GM18867 (cell line): ENCODE measurements around the gene CCDC17.
"Not testable (repeated sequence)": the region's sequence is repeated elsewhere in the genome, so short reads cannot be mapped to it uniquely, and the experiment has no call there.

Experiments
- ATAC-seq: cut with Tn5 transposase; IDR thresholded peaks from one replicate; pipeline ENCODE4 v1.9.1; 2021; ENCODE audit warnings: mild to moderate bottlenecking, moderate library complexity; ENCODE audit not compliant: unreplicated experiment

CCDC17 gene

GRCh38 chr1:45622524-45623394 is 1.1 kb downstream of the CCDC17 start:
- ATAC-seq, result no peak

- ATAC-seq, result no peak
Observed at GRCh38 chr1:45621895-45622523, 1.8 kb downstream of the CCDC17 start.

GRCh38 chr1:45621501-45621836 is 2.4 kb downstream of the CCDC17 start:
- ATAC-seq, result no peak

- ATAC-seq, result no peak
Observed at GRCh38 chr1:45620588-45621500, 3.0 kb downstream of the CCDC17 start.

- no peak for ATAC-seq
Observed at GRCh38 chr1:45619149-45619921, 4.5 kb downstream of the CCDC17 start.

GRCh38 chr1:45617618-45618017 is 6.2 kb downstream of the CCDC17 start:
- no peak for ATAC-seq

- no peak for ATAC-seq
Observed at GRCh38 chr1:45615885-45616284, 8.0 kb downstream of the CCDC17 start.

GRCh38 chr1:45612941-45613579 is 10.8 kb downstream of the CCDC17 start:
- ATAC-seq, result no peak

- no peak for ATAC-seq
Observed at GRCh38 chr1:45610589-45611226, 13.1 kb downstream of the CCDC17 start.

- no peak for ATAC-seq
Observed at GRCh38 chr1:45608175-45609156, 15.4 kb downstream of the CCDC17 start.

GRCh38 chr1:45607404-45608074 is 16.3 kb downstream of the CCDC17 start:
- no peak for ATAC-seq

- ATAC-seq, result no peak
Observed at GRCh38 chr1:45604239-45604638, 19.6 kb downstream of the CCDC17 start.

- ATAC-seq, result not testable (repeated sequence)
Observed at GRCh38 chr1:45596765-45597164, 27.1 kb downstream of the CCDC17 start.

- no peak for ATAC-seq
Observed at GRCh38 chr1:45594412-45594811, 29.4 kb downstream of the CCDC17 start.

GRCh38 chr1:45589861-45590260 is 34.0 kb downstream of the CCDC17 start:
- ATAC-seq, result no peak

GRCh38 chr1:45586769-45587168 is 37.1 kb downstream of the CCDC17 start:
- ATAC-seq, result no peak

- ATAC-seq, result no peak
Observed at GRCh38 chr1:45585496-45586075, 38.3 kb downstream of the CCDC17 start.

GRCh38 chr1:45585110-45585426 is 38.8 kb downstream of the CCDC17 start:
- ATAC-seq, result no peak
